Spinal cord (tissue), 10 donors: ENCODE results near the gene NUDT19. TPM values are rescaled to one million over a fixed set of nuclear protein-coding genes. Genes with fewer than 3 reads are reported as not detected.
A peak's percentile ranks its signal among the peaks of the same experiment; 100 is the strongest.
"Not testable (repeated sequence)": the region's sequence is repeated elsewhere in the genome, so short reads cannot be mapped to it uniquely, and the experiment has no call there.

Source experiments
- DNase-seq, 6 donors: peaks; one replicate each; pipeline versions ENCODE4 v3.0.0 to v3.0.0-alpha.2; 2013 to 2015; ENCODE audit warnings: low spot score in 6 of 6, low read depth in 4 of 6
- H3K27ac ChIP-seq: one replicate; pipeline ENCODE4 v1.5.1; 2013; ENCODE audit warnings: low read depth, low read length, control low read depth
- H3K27me3 ChIP-seq: one replicate; pipeline ENCODE4 v1.6.1; 2013; ENCODE audit warnings: low read length; ENCODE audit not compliant: control insufficient read depth, insufficient read depth
- H3K36me3 ChIP-seq: one replicate; pipeline ENCODE4 v1.6.1; 2013; ENCODE audit warnings: low read length; ENCODE audit not compliant: control insufficient read depth, insufficient read depth
- H3K4me1 ChIP-seq: one replicate; pipeline ENCODE4 v1.6.1; 2013; ENCODE audit warnings: low read length; ENCODE audit not compliant: control insufficient read depth, insufficient read depth
- H3K4me3 ChIP-seq: one replicate; pipeline ENCODE4 v1.5.1; 2013; ENCODE audit warnings: low read depth, low read length, control low read depth
- H3K9me3 ChIP-seq: one replicate; pipeline ENCODE4 v1.6.1; 2013; ENCODE audit warnings: low read length; ENCODE audit not compliant: control insufficient read depth, insufficient read depth
- WGBS: methylation state at CpG from one replicate; pipeline ENCODE4 v1.1.5; 2013; ENCODE audit warnings: missing lambda C conversion rate; ENCODE audit not compliant: insufficient coverage; 5-methylcytosine and 5-hydroxymethylcytosine counted together
- long read RNA-seq, 4 donors: transcript quantifications; one replicate each; lab custom pipeline, GENCODE V29; 2026
- polyA plus RNA-seq, 2 donors: library from polyadenylated mRNA; unstranded; fragments of 120-200 nt; gene quantifications; one replicate each; pipeline ENCODE4 v1.2.1, GENCODE V29; 2013; ENCODE audit not compliant: insufficient read length in 2 of 2
- total RNA-seq, 2 donors: library from RNA; depleted of rRNA in 1 of 2; stranded (reverse); fragments of 120-200 nt in 1 of 2; fragments of >200 nt in 1 of 2; gene quantifications; one replicate each; pipeline versions ENCODE4 v1.2.3 to v1.2.4, GENCODE V29; 2013 to 2014
- donor health status: healthy.

Gene NUDT19
- total RNA-seq (1 to 10 TPM; 5.9 to 7.7 TPM), polyA plus RNA-seq (1 to 10 TPM; 7.8 to 8.3 TPM)
- long read RNA-seq, donor 1, partial matches to known transcripts: 0 of 4 reads
- long read RNA-seq, donor 1, other reads (novel, unspliced or antisense): 0 of 4 reads
- long read RNA-seq, donor 2, partial matches to known transcripts: 0 of 4 reads
- long read RNA-seq, donor 2, other reads (novel, unspliced or antisense): 0 of 4 reads
- long read RNA-seq, donor 3, transcript NUDT19-201 (3 exons, 2,967 nt): major isoform, 5 of 5 reads
- long read RNA-seq, donor 3, partial matches to known transcripts: 0 of 5 reads
- long read RNA-seq, donor 3, other reads (novel, unspliced or antisense): 0 of 5 reads
- long read RNA-seq, donor 4, partial matches to known transcripts: 0 of 2 reads
- long read RNA-seq, donor 4, other reads (novel, unspliced or antisense): 0 of 2 reads

DNA sequence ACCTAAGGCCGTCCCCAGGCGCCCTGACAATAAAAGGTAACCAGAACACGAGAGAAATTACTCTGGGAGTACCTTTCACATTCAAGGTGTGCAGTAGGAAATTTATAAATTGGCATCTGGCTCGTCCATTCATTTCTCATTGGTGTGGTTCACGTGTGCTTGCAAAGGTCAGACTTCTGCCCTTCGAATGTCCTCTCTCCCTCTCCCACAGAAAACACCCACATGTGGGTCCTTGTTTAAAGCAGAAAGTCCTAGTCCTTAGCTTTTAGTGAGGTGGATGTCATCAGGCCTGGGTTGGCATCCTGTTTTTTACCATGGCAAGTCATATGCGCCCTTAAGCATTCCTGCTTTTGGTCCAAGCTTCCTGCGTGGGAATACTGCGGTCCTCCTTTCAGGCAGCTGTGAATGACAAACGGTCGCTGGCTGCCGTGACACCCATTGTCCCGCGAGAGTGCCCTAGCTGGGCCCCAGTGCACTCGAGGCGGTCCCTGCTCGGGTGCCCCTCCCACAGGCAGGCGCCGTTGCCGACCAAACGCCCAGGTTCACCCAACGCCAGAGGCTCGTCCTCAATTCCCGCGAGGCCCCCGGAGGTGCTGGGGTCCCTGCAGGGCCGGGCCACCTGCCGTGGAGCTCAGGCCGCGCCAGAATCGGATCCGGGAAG is at the start of gene NUDT19:
NUDT19 (plus strand) TSS at position 531 of the 661 bp plus-strand sequence. CDS start 140 bp downstream, outside the sequence.
- peaks cover 3% of the 10 kb centered on the region for H3K36me3 ChIP-seq
- peak within 1 kb of the TSS; percentile 48 for H3K4me3 ChIP-seq
- H3K27ac ChIP-seq: peak within 1 kb of the TSS; percentile 67
- H3K4me1 ChIP-seq: peaks cover 26% of the 10 kb centered on the region
- H3K9me3 ChIP-seq: no peaks in the 10 kb centered on the region
- peak in 5 of 6 donors; percentile 32 to 91 (median 54) for DNase-seq
- WGBS: 3% methylated on average over 27 of the region's 32 CpGs
- H3K27me3 ChIP-seq: no peaks in the 10 kb centered on the region

DNA sequence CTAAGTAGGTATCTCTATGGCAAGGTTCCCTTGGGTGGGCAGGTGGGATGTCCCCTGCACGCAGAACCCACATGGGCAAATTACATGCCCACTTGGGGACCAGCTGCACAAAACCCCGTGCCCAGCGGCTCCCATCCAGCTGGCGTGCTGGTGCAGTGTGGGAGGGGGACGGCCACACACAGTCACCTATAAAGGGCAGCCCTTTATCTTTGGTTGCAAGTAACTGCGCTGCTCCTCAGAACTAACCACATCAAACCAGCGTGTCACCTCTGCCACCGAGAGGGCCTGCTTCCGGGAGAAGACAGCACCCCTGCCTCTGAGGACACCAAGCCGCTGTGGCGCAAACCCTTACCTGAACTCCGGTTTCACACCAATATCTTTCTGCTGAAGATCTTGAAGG is 48.9 kb upstream of the NUDT19 start:
- H3K27ac ChIP-seq: no peak overlapping the region
- H3K27me3 ChIP-seq: no peaks in the 10 kb centered on the region
- no peak for DNase-seq
- H3K4me1 ChIP-seq: no peaks in the 10 kb centered on the region
- H3K36me3 ChIP-seq: peaks cover 77% of the 10 kb centered on the region
- no peaks in the 10 kb centered on the region for H3K9me3 ChIP-seq
- WGBS: 100% methylated on average over 7 of the region's 12 CpGs
- H3K4me3 ChIP-seq: no peak overlapping the region

DNA sequence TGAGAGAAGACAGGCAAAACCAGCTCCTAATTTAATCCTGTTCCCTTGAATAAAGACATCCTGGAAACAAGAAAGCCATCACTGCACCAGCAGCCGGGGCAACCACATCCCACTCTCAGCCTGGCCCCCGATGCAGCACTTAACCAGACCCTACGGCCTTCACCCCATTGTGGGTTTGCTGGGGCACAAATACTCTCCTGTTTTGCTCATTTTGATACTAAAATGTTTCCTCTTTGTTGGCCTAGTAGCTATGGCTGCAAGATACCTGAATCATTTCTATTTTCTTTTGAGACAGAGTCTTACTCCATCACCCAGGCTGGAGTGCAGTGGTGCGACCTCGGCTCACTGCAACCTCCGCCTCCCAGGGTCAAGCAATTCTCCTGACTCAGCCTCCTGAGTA is 45.1 kb upstream of the NUDT19 start:
- Histone ChIP-seq H3K27ac (no peak overlapping the region), H3K27me3 (no peaks in the 10 kb centered on the region), H3K4me1 (peaks cover 3% of the 10 kb centered on the region), H3K36me3 (peaks cover 59% of the 10 kb centered on the region), H3K4me3 (no peak overlapping the region), H3K9me3 (no peaks in the 10 kb centered on the region)
- no peak for DNase-seq
- WGBS: 99% methylated on average over 6 of the region's 6 CpGs

DNA sequence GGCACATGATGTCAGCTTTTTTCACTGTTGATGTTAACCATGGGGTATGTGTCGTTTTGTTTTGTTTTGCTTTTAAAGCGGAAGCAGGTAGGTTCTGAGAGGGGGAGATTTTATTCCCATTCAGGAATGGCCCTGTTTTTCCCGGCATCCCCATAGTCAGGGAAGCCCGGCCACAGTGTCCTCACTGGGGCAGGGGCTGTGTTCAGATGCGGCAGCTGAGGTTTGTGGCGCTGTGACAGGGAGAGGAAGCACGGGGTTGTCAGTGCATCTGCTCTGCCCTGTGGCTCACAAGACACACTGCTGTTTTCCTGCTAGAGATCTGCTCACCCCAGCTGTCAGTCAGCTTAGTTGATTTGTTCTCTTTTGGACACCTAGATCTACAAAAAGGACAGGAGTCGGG is 44.3 kb upstream of the NUDT19 start:
- no peak for DNase-seq
- Histone ChIP-seq H3K27me3 (no peaks in the 10 kb centered on the region), H3K36me3 (peaks cover 51% of the 10 kb centered on the region), H3K27ac (no peak overlapping the region), H3K4me1 (peaks cover 10% of the 10 kb centered on the region), H3K4me3 (no peak overlapping the region), H3K9me3 (no peaks in the 10 kb centered on the region)
- WGBS: 84% methylated on average over 7 of the region's 8 CpGs

GRCh38 chr19:32649751-32650150 is 41.9 kb upstream of the NUDT19 start:
- DNase-seq: no peak
- 81% methylated on average over 3 of the region's 11 CpGs for WGBS
- H3K27me3 ChIP-seq: no peaks in the 10 kb centered on the region
- no peak overlapping the region for H3K27ac ChIP-seq
- no peak overlapping the region for H3K4me3 ChIP-seq
- H3K36me3 ChIP-seq: peaks cover 35% of the 10 kb centered on the region
- peaks cover 21% of the 10 kb centered on the region for H3K4me1 ChIP-seq
- H3K9me3 ChIP-seq: no peaks in the 10 kb centered on the region

GRCh38 chr19:32650671-32651070 is 41.0 kb upstream of the NUDT19 start:
- Histone ChIP-seq H3K9me3 (no peaks in the 10 kb centered on the region), H3K27ac (no peak overlapping the region), H3K4me1 (peaks cover 21% of the 10 kb centered on the region), H3K36me3 (peaks cover 44% of the 10 kb centered on the region), H3K27me3 (no peaks in the 10 kb centered on the region), H3K4me3 (no peak overlapping the region)
- DNase-seq: no peak
- 100% methylated on average over 1 of the region's 5 CpGs for WGBS

- DNase-seq: peak in 5 of 6 donors; percentile 35 to 83 (median 59)
- peaks cover 47% of the 10 kb centered on the region for H3K36me3 ChIP-seq
- no peaks in the 10 kb centered on the region for H3K9me3 ChIP-seq
- 31% methylated on average over 6 of the region's 8 CpGs for WGBS
- peaks cover 21% of the 10 kb centered on the region for H3K4me1 ChIP-seq
- H3K27me3 ChIP-seq: no peaks in the 10 kb centered on the region
- no peak overlapping the region for H3K4me3 ChIP-seq
- H3K27ac ChIP-seq: peak overlapping the region; percentile 25
These were observed 39.9 kb upstream of the NUDT19 start for GRCh38 chr19:32651729-32652140.

GRCh38 chr19:32652331-32652730 is 39.3 kb upstream of the NUDT19 start:
- not testable (repeated sequence) for H3K9me3 ChIP-seq, H3K27me3 ChIP-seq, DNase-seq, H3K4me3 ChIP-seq, H3K27ac ChIP-seq
- Histone ChIP-seq H3K4me1 (peaks cover 21% of the 10 kb centered on the region), H3K36me3 (peaks cover 42% of the 10 kb centered on the region)
- 94% methylated on average over 12 of the region's 13 CpGs for WGBS

GRCh38 chr19:32652894-32653598 is 38.6 kb upstream of the NUDT19 start:
- peak in 5 of 6 donors; percentile 50 to 87 (median 52) for DNase-seq
- H3K36me3 ChIP-seq: peaks cover 40% of the 10 kb centered on the region
- WGBS: 36% methylated on average over 8 of the region's 12 CpGs

More at GRCh38 chr19:32652894-32653598, 38.6 kb upstream of the NUDT19 start:
- peak overlapping the region; percentile 36 for H3K27ac ChIP-seq
- H3K9me3 ChIP-seq: no peaks in the 10 kb centered on the region
- H3K4me3 ChIP-seq: no peak overlapping the region
- H3K27me3 ChIP-seq: no peaks in the 10 kb centered on the region
- peaks cover 21% of the 10 kb centered on the region for H3K4me1 ChIP-seq
